ENCODE data around the gene ESPN.

The ESPN gene

GRCh38 chr1:6465461-6466005 lies 41.0 kb downstream of the ESPN start:
- no peaks in the 10 kb centered on the region for H3K79me1 ChIP-seq (ENCODE audit: low read length)
- no peak overlapping the region for H2BK5ac ChIP-seq (ENCODE audit: low read depth, low read length, poor library complexity)
- WGBS (ENCODE audit: extremely low coverage, insufficient coverage, insufficient read length): no CpG with 5 or more reads among the region's 21 CpGs
- H3K9me3 ChIP-seq (ENCODE audit: insufficient read depth, low read depth, low read length): peaks cover 2% of the 10 kb centered on the region
- no peaks in the 10 kb centered on the region for H3K79me2 ChIP-seq (ENCODE audit: control insufficient read depth, insufficient read depth, low read length, poor library complexity)
- H3K27ac ChIP-seq (ENCODE audit: low read depth, low read length): no peak overlapping the region
- DNase-seq: no peak
- H4K8ac ChIP-seq (ENCODE audit: low read depth, low read length): no peak overlapping the region
- no peak overlapping the region for H3K14ac ChIP-seq (ENCODE audit: low read length)
- no peak overlapping the region for H3K4me3 ChIP-seq (ENCODE audit: low read depth, low read length)
- H3K18ac ChIP-seq (ENCODE audit: low read length): no peak overlapping the region
- peaks cover 77 to 87% of the 10 kb centered on the region in 2 experiments for H3K36me3 ChIP-seq (ENCODE audit: control insufficient read depth in 1 of 2, insufficient read depth in 2 of 2, low read length in 2 of 2)
- no peak overlapping the region for H2AK5ac ChIP-seq (ENCODE audit: low read length)
- H2AFZ ChIP-seq (ENCODE audit: insufficient read depth, low read length, poor library complexity): no peak overlapping the region
- no peaks in the 10 kb centered on the region for H3K4me1 ChIP-seq (ENCODE audit: control insufficient read depth in 1 of 2, insufficient read depth in 2 of 2, low read length in 2 of 2)
- H3K4me2 ChIP-seq (ENCODE audit: low read length): no peak overlapping the region
- no peak overlapping the region for H3K4ac ChIP-seq (ENCODE audit: low read depth, low read length)
- no peak overlapping the region for H4K12ac ChIP-seq (ENCODE audit: low read depth, low read length)
- H3K23ac ChIP-seq (ENCODE audit: low read length): no peak overlapping the region
- H4K91ac ChIP-seq (ENCODE audit: low read depth, low read length): no peak overlapping the region
- H3K27me3 ChIP-seq (ENCODE audit: insufficient read depth, low read length): no peaks in the 10 kb centered on the region
- no peak overlapping the region for H3K9ac ChIP-seq (ENCODE audit: low read length)
- no peak overlapping the region for H2BK120ac ChIP-seq (ENCODE audit: insufficient read depth, low read length, poor library complexity)
- H2BK12ac ChIP-seq (ENCODE audit: low read length): no peak overlapping the region

GRCh38 chr1:6466023-6466422 lies 41.4 kb downstream of the ESPN start, which contains the start of gene TNFRSF25:
TNFRSF25 (minus strand) TSS chr1:6466173; CDS start chr1:6466107, 66 bp downstream.
- Histone ChIP-seq H3K4me1 (ENCODE audit: control insufficient read depth in 1 of 2, insufficient read depth in 2 of 2, low read length in 2 of 2) (no peaks in the 10 kb centered on the region), H2BK120ac (ENCODE audit: insufficient read depth, low read length, poor library complexity) (no peak within 1 kb of the TSS), H2AK5ac (ENCODE audit: low read length) (no peak within 1 kb of the TSS), H3K79me2 (ENCODE audit: control insufficient read depth, insufficient read depth, low read length, poor library complexity) (no peaks in the 10 kb centered on the region), H3K9me3 (ENCODE audit: insufficient read depth, low read depth, low read length) (peaks cover 2% of the 10 kb centered on the region), H3K18ac (ENCODE audit: low read length) (no peak within 1 kb of the TSS), H3K14ac (ENCODE audit: low read length) (no peak within 1 kb of the TSS), H3K27ac (ENCODE audit: low read depth, low read length) (no peak within 1 kb of the TSS), H2AFZ (ENCODE audit: insufficient read depth, low read length, poor library complexity) (no peak within 1 kb of the TSS), H2BK5ac (ENCODE audit: low read depth, low read length, poor library complexity) (no peak within 1 kb of the TSS), H3K23ac (ENCODE audit: low read length) (no peak within 1 kb of the TSS), H4K8ac (ENCODE audit: low read depth, low read length) (no peak within 1 kb of the TSS), H3K4me2 (ENCODE audit: low read length) (no peak within 1 kb of the TSS), H3K4me3 (ENCODE audit: low read depth, low read length) (no peak within 1 kb of the TSS), H3K4ac (ENCODE audit: low read depth, low read length) (no peak within 1 kb of the TSS), H4K91ac (ENCODE audit: low read depth, low read length) (no peak within 1 kb of the TSS), H3K27me3 (ENCODE audit: insufficient read depth, low read length) (no peaks in the 10 kb centered on the region), H2BK12ac (ENCODE audit: low read length) (no peak within 1 kb of the TSS), H3K36me3 (ENCODE audit: control insufficient read depth in 1 of 2, insufficient read depth in 2 of 2, low read length in 2 of 2) (peaks cover 77 to 87% of the 10 kb centered on the region in 2 experiments), H3K9ac (ENCODE audit: low read length) (no peak within 1 kb of the TSS), H4K12ac (ENCODE audit: low read depth, low read length) (no peak within 1 kb of the TSS), H3K79me1 (ENCODE audit: low read length) (no peaks in the 10 kb centered on the region)
- no peak for DNase-seq
- no CpG with 5 or more reads among the region's 43 CpGs for whole genome bisulfite sequencing (ENCODE audit: extremely low coverage, insufficient coverage, insufficient read length)

GRCh38 chr1:6466751-6467150 lies 42.2 kb downstream of the ESPN start:
- Histone ChIP-seq H4K91ac (ENCODE audit: low read depth, low read length) (no peak overlapping the region), H3K4me3 (ENCODE audit: low read depth, low read length) (no peak overlapping the region), H3K23ac (ENCODE audit: low read length) (no peak overlapping the region), H3K14ac (ENCODE audit: low read length) (no peak overlapping the region), H2AFZ (ENCODE audit: insufficient read depth, low read length, poor library complexity) (no peak overlapping the region), H3K9me3 (ENCODE audit: insufficient read depth, low read depth, low read length) (peaks cover 4% of the 10 kb centered on the region), H2AK5ac (ENCODE audit: low read length) (no peak overlapping the region), H3K4me1 (ENCODE audit: control insufficient read depth in 1 of 2, insufficient read depth in 2 of 2, low read length in 2 of 2) (no peaks in the 10 kb centered on the region), H2BK5ac (ENCODE audit: low read depth, low read length, poor library complexity) (no peak overlapping the region), H3K79me2 (ENCODE audit: control insufficient read depth, insufficient read depth, low read length, poor library complexity) (no peaks in the 10 kb centered on the region), H3K4me2 (ENCODE audit: low read length) (no peak overlapping the region), H3K9ac (ENCODE audit: low read length) (no peak overlapping the region), H3K18ac (ENCODE audit: low read length) (no peak overlapping the region), H3K36me3 (ENCODE audit: control insufficient read depth in 1 of 2, insufficient read depth in 2 of 2, low read length in 2 of 2) (peaks cover 77 to 87% of the 10 kb centered on the region in 2 experiments), H4K8ac (ENCODE audit: low read depth, low read length) (no peak overlapping the region), H2BK12ac (ENCODE audit: low read length) (no peak overlapping the region), H4K12ac (ENCODE audit: low read depth, low read length) (no peak overlapping the region), H3K4ac (ENCODE audit: low read depth, low read length) (no peak overlapping the region), H3K79me1 (ENCODE audit: low read length) (no peaks in the 10 kb centered on the region), H3K27me3 (ENCODE audit: insufficient read depth, low read length) (no peaks in the 10 kb centered on the region), H2BK120ac (ENCODE audit: insufficient read depth, low read length, poor library complexity) (no peak overlapping the region), H3K27ac (ENCODE audit: low read depth, low read length) (no peak overlapping the region)
- WGBS (ENCODE audit: extremely low coverage, insufficient coverage, insufficient read length): no CpG with 5 or more reads among the region's 5 CpGs
- no peak for DNase-seq

GRCh38 chr1:6467224-6467623 lies 42.6 kb downstream of the ESPN start:
- H3K79me2 ChIP-seq (ENCODE audit: control insufficient read depth, insufficient read depth, low read length, poor library complexity): no peaks in the 10 kb centered on the region
- no peak overlapping the region for H4K91ac ChIP-seq (ENCODE audit: low read depth, low read length)
- no peak overlapping the region for H3K27ac ChIP-seq (ENCODE audit: low read depth, low read length)
- no peak overlapping the region for H2BK12ac ChIP-seq (ENCODE audit: low read length)
- no CpG with 5 or more reads among the region's 12 CpGs for WGBS (ENCODE audit: extremely low coverage, insufficient coverage, insufficient read length)
- H2AFZ ChIP-seq (ENCODE audit: insufficient read depth, low read length, poor library complexity): no peak overlapping the region
- H3K4me2 ChIP-seq (ENCODE audit: low read length): no peak overlapping the region
- peaks cover 77 to 87% of the 10 kb centered on the region in 2 experiments for H3K36me3 ChIP-seq (ENCODE audit: control insufficient read depth in 1 of 2, insufficient read depth in 2 of 2, low read length in 2 of 2)
- H3K4me1 ChIP-seq (ENCODE audit: control insufficient read depth in 1 of 2, insufficient read depth in 2 of 2, low read length in 2 of 2): no peaks in the 10 kb centered on the region
- no peak overlapping the region for H3K4me3 ChIP-seq (ENCODE audit: low read depth, low read length)
- no peak overlapping the region for H3K9ac ChIP-seq (ENCODE audit: low read length)
- no peak overlapping the region for H2BK5ac ChIP-seq (ENCODE audit: low read depth, low read length, poor library complexity)
- H3K18ac ChIP-seq (ENCODE audit: low read length): no peak overlapping the region
- peaks cover 4% of the 10 kb centered on the region for H3K9me3 ChIP-seq (ENCODE audit: insufficient read depth, low read depth, low read length)
- no peak overlapping the region for H4K8ac ChIP-seq (ENCODE audit: low read depth, low read length)
- H2AK5ac ChIP-seq (ENCODE audit: low read length): no peak overlapping the region
- no peak overlapping the region for H4K12ac ChIP-seq (ENCODE audit: low read depth, low read length)
- no peaks in the 10 kb centered on the region for H3K27me3 ChIP-seq (ENCODE audit: insufficient read depth, low read length)
- no peak overlapping the region for H3K23ac ChIP-seq (ENCODE audit: low read length)
- DNase-seq: no peak
- no peaks in the 10 kb centered on the region for H3K79me1 ChIP-seq (ENCODE audit: low read length)
- H2BK120ac ChIP-seq (ENCODE audit: insufficient read depth, low read length, poor library complexity): no peak overlapping the region
- H3K14ac ChIP-seq (ENCODE audit: low read length): no peak overlapping the region
- H3K4ac ChIP-seq (ENCODE audit: low read depth, low read length): no peak overlapping the region
